Pancreas (tissue), 10 donors: Measurements from ENCODE around the gene MAD2L1. TPM values are rescaled to one million over a fixed set of nuclear protein-coding genes. Genes with fewer than 3 reads are reported as not detected.

ENCODE experiments used
- ATAC-seq, 4 donors: fragments of 200-7000 bp; cut with Tn5 transposase; one replicate each; pipeline versions ENCODE4 v1.8.0 to v1.9.1; 2020; ENCODE audit warnings: mild to moderate bottlenecking in 4 of 4, moderate library complexity in 4 of 4
- DNase-seq, 6 donors: peaks; one replicate each; pipeline ENCODE4 v3.0.0-alpha.2; 2020
- FAIRE-seq: peaks from 2 replicates; lab custom pipeline; 2012; peaks lifted over from hg19 to GRCh38; lab: Jason Lieb, UNC
- H3K27ac ChIP-seq, 4 donors: fragments of 200-600 bp; sonication (generic); 1 replicate in 3 of 4; 2 replicates in 1 of 4; pipeline versions ENCODE4 v1.5.0 to v1.8.0; 2020
- H3K27me3 ChIP-seq, 4 donors: fragments of 200-600 bp; one replicate each; pipeline ENCODE4 v1.8.0; 2021
- H3K36me3 ChIP-seq, 3 donors: fragments of 200-600 bp; sonication (generic) in 1 of 3; one replicate each; pipeline versions ENCODE4 v1.5.0 to v1.8.0; 2020 to 2021
- H3K4me1 ChIP-seq, 3 donors: fragments of 200-600 bp; one replicate each; pipeline ENCODE4 v1.8.0; 2021
- H3K4me3 ChIP-seq, 4 donors: fragments of 200-600 bp; sonication (generic) in 2 of 4; one replicate each; pipeline versions ENCODE4 v1.5.0 to v1.8.0; 2020 to 2021
- H3K9me3 ChIP-seq, 4 donors: fragments of 200-600 bp; one replicate each; pipeline ENCODE4 v1.8.0; 2021
- WGBS, 2 donors: extraction: QIAGEN DNeasy Blood & Tissue Kit; methylation state at CpG; one replicate each; pipeline ENCODE4 v1.1.7; 2013; 5-methylcytosine and 5-hydroxymethylcytosine counted together
- intact Hi-C, 3 donors: fragments of 100-400 bp; cut with DNase I; formaldehyde crosslinking; loops; one replicate each; pipeline versions ENCODE4 v1.11.1 to v1.14.2; 2022
- polyA plus RNA-seq, 2 donors: library from polyadenylated mRNA; stranded (reverse); fragments of 200-250 nt; gene quantifications; one replicate each; pipeline ENCODE4 v1.2.3, GENCODE V29; 2013
- total RNA-seq, 6 donors: library from RNA; stranded (reverse); fragmentation: NEBNext Ultra II Directional in 4 of 6; extraction: Animal tissue kit (Norgen Biotek cat#: 25700) in 4 of 6; gene quantifications; one replicate each; pipeline versions ENCODE4 v1.2.1 to v1.2.4, GENCODE V29; 2021 to 2023
- TF ChIP-seq, protein P1 (sequence below), 4 donors: fragments of 200-600 bp; sonication (generic) in 3 of 4; IDR thresholded peaks; one replicate each; pipeline versions ENCODE4 v1.5.0 to v1.8.0; 2021; ENCODE audit warnings: antibody characterized with exemption in 4 of 4
- donor health status: healthy with polysubstance abuse.
- donor health status: DM: no; HTN: no; CAD: no; lungs with moderate emphysema.
- donor health status: DM: no; HTN: no; CAD: no.
- donor health status: control.
- donor health status: control.
- donor health status: Bipolar disorder and iron deficiency.
- donor health status: DM: yes; HTN: yes; CAD: no.
- donor health status: DM: no; HTN: no; CAD: no.
- donor health status: DM: no; HTN: no; CAD: no.
- donor health status: DM: yes; HTN: yes; CAD: no.

Gene MAD2L1
- total and polyA plus RNA-seq, 8 donors = 0.37 to 1.8 (median 0.73) TPM

DNA sequence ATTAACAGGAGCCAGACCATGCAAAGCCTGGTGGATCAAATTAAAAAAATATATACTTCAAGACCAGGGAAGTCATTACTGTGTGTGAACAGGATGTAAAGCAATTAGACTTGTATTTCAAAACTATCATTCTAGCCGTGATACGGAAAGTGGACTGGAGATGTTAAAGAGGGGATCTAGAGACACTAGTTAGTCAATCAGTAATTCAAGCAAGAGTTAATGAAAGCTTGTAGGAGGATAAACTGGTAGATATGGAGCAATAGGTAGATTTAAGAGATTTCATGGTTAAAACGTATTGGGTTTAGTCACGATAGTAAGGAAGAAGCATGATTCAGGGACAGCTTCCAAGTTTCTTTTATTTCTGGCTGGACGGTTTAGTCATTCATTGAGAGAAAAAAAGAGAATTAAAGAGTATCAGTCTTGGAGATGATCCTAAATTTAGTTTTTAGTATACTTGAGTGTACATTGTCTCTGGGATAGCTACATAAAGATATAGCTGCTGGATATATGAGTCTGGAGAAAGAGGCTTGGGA, 3.9 kb downstream of the MAD2L1 start:
- no peaks in the 10 kb centered on the region for H3K36me3 ChIP-seq
- TF ChIP-seq, protein P1, sequence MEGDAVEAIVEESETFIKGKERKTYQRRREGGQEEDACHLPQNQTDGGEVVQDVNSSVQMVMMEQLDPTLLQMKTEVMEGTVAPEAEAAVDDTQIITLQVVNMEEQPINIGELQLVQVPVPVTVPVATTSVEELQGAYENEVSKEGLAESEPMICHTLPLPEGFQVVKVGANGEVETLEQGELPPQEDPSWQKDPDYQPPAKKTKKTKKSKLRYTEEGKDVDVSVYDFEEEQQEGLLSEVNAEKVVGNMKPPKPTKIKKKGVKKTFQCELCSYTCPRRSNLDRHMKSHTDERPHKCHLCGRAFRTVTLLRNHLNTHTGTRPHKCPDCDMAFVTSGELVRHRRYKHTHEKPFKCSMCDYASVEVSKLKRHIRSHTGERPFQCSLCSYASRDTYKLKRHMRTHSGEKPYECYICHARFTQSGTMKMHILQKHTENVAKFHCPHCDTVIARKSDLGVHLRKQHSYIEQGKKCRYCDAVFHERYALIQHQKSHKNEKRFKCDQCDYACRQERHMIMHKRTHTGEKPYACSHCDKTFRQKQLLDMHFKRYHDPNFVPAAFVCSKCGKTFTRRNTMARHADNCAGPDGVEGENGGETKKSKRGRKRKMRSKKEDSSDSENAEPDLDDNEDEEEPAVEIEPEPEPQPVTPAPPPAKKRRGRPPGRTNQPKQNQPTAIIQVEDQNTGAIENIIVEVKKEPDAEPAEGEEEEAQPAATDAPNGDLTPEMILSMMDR (IDR thresholded peaks at IDR 0.05) = no peak
- intact Hi-C loops = no loop called here
- ATAC-seq (no peak), DNase-seq (no peak), FAIRE-seq (no peak)
- no peak overlapping the region for H3K4me3 ChIP-seq
- no peak overlapping the region for H3K27ac ChIP-seq
- H3K4me1 ChIP-seq = peaks cover 0 to 6% (median 6%) of the 10 kb centered on the region in 3 donors
- no peaks in the 10 kb centered on the region for H3K27me3 ChIP-seq
- WGBS, 2 donors = 70 to 83% methylated on average over 5 of the region's 5 CpGs
- no peaks in the 10 kb centered on the region for H3K9me3 ChIP-seq

GRCh38 chr4:120059036-120059435, 7.6 kb downstream of the MAD2L1 start:
- FAIRE-seq (no peak), ATAC-seq (no peak), DNase-seq (no peak)
- WGBS, 2 donors = 54 to 55% methylated on average over 1 of the region's 1 CpG
- no peaks in the 10 kb centered on the region for H3K4me1 ChIP-seq
- intact Hi-C loops = loop anchor here in 1 of 3 donors (10.0 kb wide), 1 partner anchor 504 kb away; no protein-coding TSS in a partner anchor
- H3K4me3 ChIP-seq = no peak overlapping the region
- no peaks in the 10 kb centered on the region for H3K27me3 ChIP-seq
- no peaks in the 10 kb centered on the region for H3K36me3 ChIP-seq
- no peaks in the 10 kb centered on the region for H3K9me3 ChIP-seq
- TF ChIP-seq, protein P1 (IDR thresholded peaks at IDR 0.05) = no peak
- no peak overlapping the region for H3K27ac ChIP-seq

DNA sequence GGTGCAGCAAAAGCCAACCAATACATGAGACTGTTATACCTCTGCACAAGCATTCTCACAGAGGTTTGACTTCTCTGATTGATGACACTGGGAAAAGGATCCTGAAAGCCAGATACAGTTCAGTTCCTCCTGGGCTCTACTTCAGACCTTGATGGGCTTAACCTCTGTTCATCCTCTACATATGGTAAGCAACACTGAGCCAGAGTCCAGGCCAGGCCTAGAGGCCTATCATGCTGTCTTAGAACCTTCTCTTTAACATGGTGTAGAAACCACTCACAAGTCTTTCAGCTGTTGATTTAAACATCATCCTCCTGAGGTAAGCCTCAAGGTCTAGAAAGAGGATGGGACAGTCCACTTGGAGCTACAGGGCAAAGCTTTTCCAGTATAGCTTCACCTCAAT, 9.2 kb downstream of the MAD2L1 start:
- FAIRE-seq = no peak
- intact Hi-C loops = loop anchor here in 1 of 3 donors (10.0 kb wide), 1 partner anchor 503 kb away; no protein-coding TSS in a partner anchor

DNA sequence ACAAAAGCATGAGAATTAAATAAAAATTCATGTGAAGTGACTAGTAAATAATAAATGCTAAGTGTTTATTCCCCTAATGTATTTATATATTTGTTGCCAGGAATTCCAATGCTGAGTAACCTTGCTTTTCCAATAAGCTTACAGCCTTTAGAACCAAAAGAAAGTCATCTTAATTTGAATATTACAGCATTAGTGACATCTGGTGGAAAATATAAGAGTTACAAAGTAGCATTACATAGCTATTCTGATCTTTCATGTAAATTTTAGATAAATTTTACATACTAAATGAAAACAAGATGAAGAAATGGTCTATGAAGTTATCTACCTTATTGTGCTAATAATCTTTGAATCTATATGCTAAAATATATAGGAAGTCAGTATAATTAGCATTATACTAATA, 10.4 kb downstream of the MAD2L1 start:
- peak; percentile 92 for FAIRE-seq

More for the DNA sequence above, 9.2 kb downstream of the MAD2L1 start:
- Histone ChIP-seq H3K27ac (no peak overlapping the region), H3K4me1 (no peaks in the 10 kb centered on the region), H3K9me3 (no peaks in the 10 kb centered on the region), H3K4me3 (no peak overlapping the region), H3K36me3 (no peaks in the 10 kb centered on the region), H3K27me3 (no peaks in the 10 kb centered on the region)
- TF ChIP-seq, protein P1 (IDR thresholded peaks at IDR 0.05) = no peak
- DNase-seq = no peak
- no peak for ATAC-seq

GRCh38 chr4:120055795-120056194, 10.9 kb downstream of the MAD2L1 start:
- no peak overlapping the region for H3K4me3 ChIP-seq
- peak; percentile 26 for FAIRE-seq
- ATAC-seq = no peak
- no peaks in the 10 kb centered on the region for H3K36me3 ChIP-seq
- DNase-seq = no peak
- intact Hi-C loops = loop anchor here in 1 of 3 donors (10.0 kb wide), 1 partner anchor 501 kb away; no protein-coding TSS in a partner anchor
- H3K27ac ChIP-seq = no peak overlapping the region
- no peaks in the 10 kb centered on the region for H3K27me3 ChIP-seq
- H3K9me3 ChIP-seq = no peaks in the 10 kb centered on the region
- TF ChIP-seq, protein P1 (IDR thresholded peaks at IDR 0.05) = no peak
- 81 to 87% methylated on average over 1 of the region's 1 CpG for WGBS, 2 donors
- H3K4me1 ChIP-seq = no peaks in the 10 kb centered on the region

More for the DNA sequence above, 10.4 kb downstream of the MAD2L1 start:
- Histone ChIP-seq H3K36me3 (no peaks in the 10 kb centered on the region), H3K4me1 (no peaks in the 10 kb centered on the region), H3K27me3 (no peaks in the 10 kb centered on the region), H3K4me3 (no peak overlapping the region), H3K9me3 (no peaks in the 10 kb centered on the region), H3K27ac (no peak overlapping the region)
- intact Hi-C loops = loop anchor here in 1 of 3 donors (10.0 kb wide), 1 partner anchor 501 kb away; no protein-coding TSS in a partner anchor
- ATAC-seq (peak in 3 of 4 donors; percentile 50 to 72 (median 71)), DNase-seq (no peak)
- TF ChIP-seq, protein P1 (IDR thresholded peaks at IDR 0.05) = peak in 2 of 4 donors; percentile 9 to 14
